ENCODE results near the gene POP7.

POP7 gene

GRCh38 chr7:100681491-100682227 is 24.3 kb upstream of the POP7 start:
- H3K27me3 ChIP-seq (ENCODE audit: low read depth, low read length): no peaks in the 10 kb centered on the region
- H3K4me3 ChIP-seq (ENCODE audit: low read depth in 1 of 2, low read length in 2 of 2): no peak overlapping the region
- peaks cover 34 to 91% of the 10 kb centered on the region in 2 donors for H3K36me3 ChIP-seq (ENCODE audit: control insufficient read depth in 1 of 2, insufficient read depth in 2 of 2, low read length in 2 of 2)
- H3K4me1 ChIP-seq (ENCODE audit: control insufficient read depth in 1 of 2, insufficient read depth in 2 of 2, low read length in 2 of 2): peaks cover 0 to 11% of the 10 kb centered on the region in 2 donors
- H3K27ac ChIP-seq (ENCODE audit: low read length): no peak overlapping the region
- H3K9me3 ChIP-seq (ENCODE audit: control insufficient read depth in 1 of 2, low read length in 2 of 2): no peaks in the 10 kb centered on the region

DNA sequence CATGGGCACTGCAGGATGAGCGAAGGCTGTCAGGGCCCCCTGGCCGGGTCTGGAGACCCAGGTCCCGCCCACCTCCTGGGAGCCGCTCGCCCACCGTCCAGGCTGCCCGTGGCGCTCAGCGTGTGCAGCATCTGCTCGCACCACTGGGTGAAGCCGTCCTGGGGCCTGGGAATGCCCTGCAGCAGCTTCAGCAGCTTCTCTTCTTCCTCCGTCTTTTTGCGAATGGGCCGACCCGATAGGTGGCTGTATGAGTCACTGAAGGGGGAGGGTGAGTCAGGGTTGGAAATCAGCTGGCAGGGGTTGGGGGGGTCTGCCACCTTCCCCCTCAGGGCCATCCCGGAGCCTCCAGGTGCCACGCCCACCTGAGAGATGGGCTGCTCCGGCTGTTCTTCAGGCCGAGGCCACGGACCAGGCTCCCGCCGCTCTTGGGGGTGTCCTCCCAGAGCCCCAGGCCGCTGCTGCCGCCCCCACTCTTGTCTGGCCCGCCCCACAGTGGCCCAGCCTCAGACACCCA is 23.6 kb upstream of the POP7 start:
- no peak overlapping the region for H3K4me3 ChIP-seq (ENCODE audit: low read depth in 1 of 2, low read length in 2 of 2)
- no peaks in the 10 kb centered on the region for H3K27me3 ChIP-seq (ENCODE audit: low read depth, low read length)
- H3K4me1 ChIP-seq (ENCODE audit: control insufficient read depth in 1 of 2, insufficient read depth in 2 of 2, low read length in 2 of 2): peaks cover 0 to 9% of the 10 kb centered on the region in 2 donors
- H3K36me3 ChIP-seq (ENCODE audit: control insufficient read depth in 1 of 2, insufficient read depth in 2 of 2, low read length in 2 of 2): peaks cover 29 to 91% of the 10 kb centered on the region in 2 donors
- H3K27ac ChIP-seq (ENCODE audit: low read length): no peak overlapping the region
- no peaks in the 10 kb centered on the region for H3K9me3 ChIP-seq (ENCODE audit: control insufficient read depth in 1 of 2, low read length in 2 of 2)

DNA sequence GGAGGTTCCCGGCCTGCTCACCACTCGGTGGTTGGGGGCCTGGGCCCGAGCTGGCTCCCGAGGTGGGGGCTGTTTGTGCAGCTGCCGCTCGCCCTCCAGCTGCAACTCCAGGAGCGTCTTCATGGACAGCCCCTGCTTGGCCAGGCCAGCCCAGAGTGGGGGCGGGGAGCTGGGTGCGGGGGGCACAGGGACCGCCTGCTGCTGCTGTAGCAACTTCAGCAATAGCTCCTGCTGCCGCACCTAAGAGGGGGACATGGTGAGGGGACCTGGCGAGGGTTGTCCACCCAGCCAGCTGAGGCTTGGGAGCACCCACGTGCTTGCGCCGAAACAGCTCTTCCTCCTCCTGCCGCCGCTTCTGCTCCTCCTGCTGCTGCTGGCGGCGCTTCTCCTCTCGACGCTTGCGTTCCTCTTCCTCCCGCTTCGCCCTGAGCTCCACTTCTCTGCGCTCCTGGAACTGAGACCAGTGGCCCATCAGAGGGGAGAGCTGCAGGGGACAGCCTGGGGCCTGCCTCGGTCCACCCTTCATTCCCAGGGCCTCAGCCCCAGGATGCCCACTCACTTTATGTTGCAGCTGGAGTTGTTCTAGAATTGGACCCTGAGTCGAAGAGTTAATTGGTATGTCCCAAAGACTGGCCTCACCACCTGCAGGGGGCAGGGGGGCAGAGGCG is 22.8 kb upstream of the POP7 start:
- Histone ChIP-seq H3K36me3 (ENCODE audit: control insufficient read depth in 1 of 2, insufficient read depth in 2 of 2, low read length in 2 of 2) (peaks cover 20 to 91% of the 10 kb centered on the region in 2 donors), H3K27ac (ENCODE audit: low read length) (no peak overlapping the region), H3K4me1 (ENCODE audit: control insufficient read depth in 1 of 2, insufficient read depth in 2 of 2, low read length in 2 of 2) (peaks cover 0 to 12% of the 10 kb centered on the region in 2 donors), H3K4me3 (ENCODE audit: low read depth in 1 of 2, low read length in 2 of 2) (no peak overlapping the region), H3K27me3 (ENCODE audit: low read depth, low read length) (no peaks in the 10 kb centered on the region), H3K9me3 (ENCODE audit: control insufficient read depth in 1 of 2, low read length in 2 of 2) (no peaks in the 10 kb centered on the region)

DNA sequence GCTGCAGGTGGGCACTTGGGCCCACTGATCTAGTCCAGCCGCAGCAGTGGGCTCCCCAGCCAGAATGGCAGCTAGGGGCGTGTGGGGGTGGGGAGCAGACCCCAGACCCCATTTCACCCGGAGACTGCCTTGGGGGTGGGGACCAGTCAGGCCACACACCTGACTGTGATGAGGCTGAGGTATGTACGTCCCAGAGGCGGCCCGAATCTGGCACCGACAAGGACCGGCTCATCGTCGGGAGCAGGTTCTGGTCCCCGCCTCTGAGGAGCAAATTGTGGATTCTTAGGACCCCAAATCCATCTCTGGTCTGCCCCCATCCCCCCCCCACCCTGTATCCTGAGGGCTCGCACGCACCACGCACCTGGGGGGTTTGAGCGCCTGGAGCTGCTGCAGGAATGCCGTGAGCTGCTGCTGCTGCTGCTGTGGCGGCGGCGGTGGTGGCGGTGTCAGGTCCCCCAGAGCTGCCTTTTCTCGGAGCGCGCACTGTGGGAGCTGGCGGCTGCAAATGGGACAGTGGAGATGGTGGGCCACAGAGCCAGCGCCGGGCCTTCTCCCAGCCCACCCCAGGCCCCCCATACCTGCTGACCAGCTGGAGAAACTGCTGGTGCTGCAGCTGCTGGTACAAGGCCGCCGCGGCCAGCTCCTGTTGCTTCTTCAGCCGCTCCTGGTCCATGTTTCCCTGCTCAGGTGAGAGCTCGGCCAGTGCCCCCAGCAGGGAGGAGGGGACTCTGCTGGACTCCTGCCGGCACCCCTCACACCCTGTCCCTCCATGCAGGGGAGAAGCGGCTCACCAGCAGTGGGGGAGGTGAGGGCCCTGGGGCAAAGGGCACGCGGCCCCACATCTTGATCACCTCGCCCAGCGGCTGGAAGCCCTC is 22.0 kb upstream of the POP7 start:
- peaks cover 0 to 13% of the 10 kb centered on the region in 2 donors for H3K4me1 ChIP-seq (ENCODE audit: control insufficient read depth in 1 of 2, insufficient read depth in 2 of 2, low read length in 2 of 2)
- no peaks in the 10 kb centered on the region for H3K27me3 ChIP-seq (ENCODE audit: low read depth, low read length)
- H3K36me3 ChIP-seq (ENCODE audit: control insufficient read depth in 1 of 2, insufficient read depth in 2 of 2, low read length in 2 of 2): peaks cover 20 to 86% of the 10 kb centered on the region in 2 donors
- no peaks in the 10 kb centered on the region for H3K9me3 ChIP-seq (ENCODE audit: control insufficient read depth in 1 of 2, low read length in 2 of 2)
- H3K27ac ChIP-seq (ENCODE audit: low read length): no peak overlapping the region
- no peak overlapping the region for H3K4me3 ChIP-seq (ENCODE audit: low read depth in 1 of 2, low read length in 2 of 2)

GRCh38 chr7:100684534-100685042 is 21.3 kb upstream of the POP7 start:
- Histone ChIP-seq H3K9me3 (ENCODE audit: control insufficient read depth in 1 of 2, low read length in 2 of 2) (no peaks in the 10 kb centered on the region), H3K4me1 (ENCODE audit: control insufficient read depth in 1 of 2, insufficient read depth in 2 of 2, low read length in 2 of 2) (peaks cover 0 to 16% of the 10 kb centered on the region in 2 donors), H3K27ac (ENCODE audit: low read length) (no peak overlapping the region), H3K4me3 (ENCODE audit: low read depth in 1 of 2, low read length in 2 of 2) (no peak overlapping the region), H3K27me3 (ENCODE audit: low read depth, low read length) (no peaks in the 10 kb centered on the region), H3K36me3 (ENCODE audit: control insufficient read depth in 1 of 2, insufficient read depth in 2 of 2, low read length in 2 of 2) (peaks cover 16 to 80% of the 10 kb centered on the region in 2 donors)

DNA sequence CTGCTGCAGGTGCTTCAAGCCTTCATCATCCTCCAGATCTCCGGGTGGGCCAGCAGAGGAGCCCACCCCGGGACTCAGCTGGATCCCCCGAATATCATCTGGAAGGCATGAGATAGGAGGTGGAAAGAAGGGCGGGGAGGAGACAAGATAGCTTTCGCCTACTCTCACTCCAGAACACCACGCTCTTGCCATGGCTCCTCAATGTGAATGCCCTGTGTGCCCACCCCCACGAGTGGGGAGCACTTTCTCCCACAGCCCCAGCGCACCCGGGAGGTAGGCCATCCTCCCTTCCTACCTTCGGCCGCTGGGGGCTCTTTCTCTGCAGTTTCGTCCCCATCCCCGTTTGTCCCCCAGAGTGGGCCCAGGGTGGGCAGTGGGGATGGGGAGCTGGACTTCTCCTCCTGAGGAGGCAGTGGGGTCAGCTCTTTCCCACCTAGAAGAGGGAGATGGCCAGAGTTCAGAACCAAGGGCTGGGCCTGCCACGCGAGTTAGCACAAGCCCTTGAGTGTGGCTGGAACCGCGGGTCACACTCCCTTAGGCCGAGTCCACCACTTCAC is 20.8 kb upstream of the POP7 start:
- no peaks in the 10 kb centered on the region for H3K9me3 ChIP-seq (ENCODE audit: control insufficient read depth in 1 of 2, low read length in 2 of 2)
- peaks cover 15 to 79% of the 10 kb centered on the region in 2 donors for H3K36me3 ChIP-seq (ENCODE audit: control insufficient read depth in 1 of 2, insufficient read depth in 2 of 2, low read length in 2 of 2)
- H3K27me3 ChIP-seq (ENCODE audit: low read depth, low read length): no peaks in the 10 kb centered on the region
- H3K4me1 ChIP-seq (ENCODE audit: control insufficient read depth in 1 of 2, insufficient read depth in 2 of 2, low read length in 2 of 2): peaks cover 0 to 13% of the 10 kb centered on the region in 2 donors
- no peak overlapping the region for H3K4me3 ChIP-seq (ENCODE audit: low read depth in 1 of 2, low read length in 2 of 2)
- no peak overlapping the region for H3K27ac ChIP-seq (ENCODE audit: low read length)

DNA sequence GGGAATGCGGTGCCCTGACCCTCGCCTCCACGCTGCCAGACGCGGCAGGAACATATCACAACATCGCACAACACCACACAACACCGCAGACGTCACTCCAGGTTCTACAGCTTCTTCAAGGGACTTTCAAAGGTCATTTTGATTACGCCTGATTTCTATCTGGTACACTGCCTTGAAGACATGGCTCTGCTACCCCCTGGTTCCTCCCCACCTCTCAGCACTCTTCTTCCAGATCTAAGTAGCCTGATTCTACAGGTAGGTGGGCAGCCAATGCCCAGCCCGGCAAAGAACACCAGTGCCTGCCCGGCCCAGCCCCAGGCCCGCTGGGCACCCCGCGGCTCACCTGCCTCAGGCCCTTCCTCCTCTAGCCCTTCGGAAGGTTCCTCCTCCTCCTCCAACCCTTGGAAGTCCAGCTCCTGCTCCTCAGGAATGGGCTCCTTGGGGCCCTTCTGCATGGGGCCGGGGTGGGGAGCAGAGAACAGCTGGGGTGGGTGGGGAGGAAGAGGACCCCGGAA is 20.2 kb upstream of the POP7 start:
- H3K27me3 ChIP-seq (ENCODE audit: low read depth, low read length): no peaks in the 10 kb centered on the region
- no peaks in the 10 kb centered on the region for H3K9me3 ChIP-seq (ENCODE audit: control insufficient read depth in 1 of 2, low read length in 2 of 2)
- no peak overlapping the region for H3K27ac ChIP-seq (ENCODE audit: low read length)
- H3K36me3 ChIP-seq (ENCODE audit: control insufficient read depth in 1 of 2, insufficient read depth in 2 of 2, low read length in 2 of 2): peaks cover 15 to 79% of the 10 kb centered on the region in 2 donors
- H3K4me3 ChIP-seq (ENCODE audit: low read depth in 1 of 2, low read length in 2 of 2): no peak overlapping the region
- peaks cover 0 to 16% of the 10 kb centered on the region in 2 donors for H3K4me1 ChIP-seq (ENCODE audit: control insufficient read depth in 1 of 2, insufficient read depth in 2 of 2, low read length in 2 of 2)

GRCh38 chr7:100686201-100686821 is 19.6 kb upstream of the POP7 start:
- Histone ChIP-seq H3K4me1 (ENCODE audit: control insufficient read depth in 1 of 2, insufficient read depth in 2 of 2, low read length in 2 of 2) (peaks cover 0 to 22% of the 10 kb centered on the region in 2 donors), H3K27me3 (ENCODE audit: low read depth, low read length) (no peaks in the 10 kb centered on the region), H3K4me3 (ENCODE audit: low read depth in 1 of 2, low read length in 2 of 2) (no peak overlapping the region), H3K36me3 (ENCODE audit: control insufficient read depth in 1 of 2, insufficient read depth in 2 of 2, low read length in 2 of 2) (peaks cover 15 to 75% of the 10 kb centered on the region in 2 donors), H3K27ac (ENCODE audit: low read length) (no peak overlapping the region), H3K9me3 (ENCODE audit: control insufficient read depth in 1 of 2, low read length in 2 of 2) (no peaks in the 10 kb centered on the region)

GRCh38 chr7:100686822-100687211 is 19.1 kb upstream of the POP7 start:
- H3K27me3 ChIP-seq (ENCODE audit: low read depth, low read length): no peaks in the 10 kb centered on the region
- peaks cover under 1 to 27% of the 10 kb centered on the region in 2 donors for H3K4me1 ChIP-seq (ENCODE audit: control insufficient read depth in 1 of 2, insufficient read depth in 2 of 2, low read length in 2 of 2)
- H3K9me3 ChIP-seq (ENCODE audit: control insufficient read depth in 1 of 2, low read length in 2 of 2): no peaks in the 10 kb centered on the region
- H3K36me3 ChIP-seq (ENCODE audit: control insufficient read depth in 1 of 2, insufficient read depth in 2 of 2, low read length in 2 of 2): peaks cover 15 to 70% of the 10 kb centered on the region in 2 donors
- H3K27ac ChIP-seq (ENCODE audit: low read length): no peak overlapping the region
- H3K4me3 ChIP-seq (ENCODE audit: low read depth in 1 of 2, low read length in 2 of 2): no peak overlapping the region

DNA sequence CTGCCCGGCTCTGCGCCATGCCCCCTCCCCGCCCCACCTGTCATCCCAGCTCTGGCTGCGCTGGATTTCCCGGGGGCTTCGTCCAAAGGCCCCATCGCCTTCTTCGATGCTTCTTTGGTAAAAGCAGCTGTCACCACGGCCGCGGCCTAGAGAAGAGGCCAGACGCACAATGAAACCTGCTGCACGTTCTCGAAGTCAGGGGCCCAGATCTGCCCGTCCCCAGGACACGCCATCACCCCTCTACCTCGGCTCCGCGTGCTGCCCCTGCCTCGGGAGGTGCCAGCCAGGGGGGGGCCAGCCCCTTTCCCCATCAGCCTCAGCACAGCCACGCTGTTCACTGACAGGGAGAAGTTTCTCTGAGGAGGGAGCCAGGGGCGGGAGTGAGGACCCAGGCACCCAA is 18.7 kb upstream of the POP7 start:
- Histone ChIP-seq H3K4me1 (ENCODE audit: control insufficient read depth in 1 of 2, insufficient read depth in 2 of 2, low read length in 2 of 2) (peaks cover 5 to 31% of the 10 kb centered on the region in 2 donors), H3K36me3 (ENCODE audit: control insufficient read depth in 1 of 2, insufficient read depth in 2 of 2, low read length in 2 of 2) (peaks cover 11 to 65% of the 10 kb centered on the region in 2 donors), H3K9me3 (ENCODE audit: control insufficient read depth in 1 of 2, low read length in 2 of 2) (no peaks in the 10 kb centered on the region), H3K27ac (ENCODE audit: low read length) (no peak overlapping the region), H3K27me3 (ENCODE audit: low read depth, low read length) (no peaks in the 10 kb centered on the region), H3K4me3 (ENCODE audit: low read depth in 1 of 2, low read length in 2 of 2) (no peak overlapping the region)
